GM19468 (cell line): ENCODE results near the gene UPF2.
"Not testable (repeated sequence)": the region's sequence is repeated elsewhere in the genome, so short reads cannot be mapped to it uniquely, and the experiment has no call there.

ENCODE experiments used
- ATAC-seq: cut with Tn5 transposase; IDR thresholded peaks from one replicate; pipeline ENCODE4 v1.9.1; 2021; ENCODE audit warnings: mild to moderate bottlenecking, moderate library complexity, moderate number of reproducible peaks; ENCODE audit not compliant: unreplicated experiment; ENCODE audit errors: extremely low read depth

Gene UPF2

GRCh38 chr10:11909618-11910017, 133.0 kb downstream of the UPF2 start:
- ATAC-seq: no peak

- ATAC-seq: no peak
These were observed 133.6 kb downstream of the UPF2 start for GRCh38 chr10:11908991-11909390.

- no peak for ATAC-seq
These were observed 134.1 kb downstream of the UPF2 start for GRCh38 chr10:11908536-11908935.

GRCh38 chr10:11907914-11908313, 134.7 kb downstream of the UPF2 start:
- no peak for ATAC-seq

- no peak for ATAC-seq
These were observed 135.9 kb downstream of the UPF2 start for GRCh38 chr10:11906714-11907113.

GRCh38 chr10:11902646-11903045, 140.0 kb downstream of the UPF2 start:
- ATAC-seq: no peak

- no peak for ATAC-seq
These were observed 140.7 kb downstream of the UPF2 start for GRCh38 chr10:11901833-11902475.

GRCh38 chr10:11901454-11901832, 141.2 kb downstream of the UPF2 start:
- ATAC-seq: no peak

GRCh38 chr10:11901036-11901301, 141.6 kb downstream of the UPF2 start:
- no peak for ATAC-seq

GRCh38 chr10:11899067-11899876, 143.3 kb downstream of the UPF2 start:
- no peak for ATAC-seq

GRCh38 chr10:11898372-11899066, 144.1 kb downstream of the UPF2 start:
- ATAC-seq: no peak

- ATAC-seq: no peak
These were observed 144.6 kb downstream of the UPF2 start for GRCh38 chr10:11898033-11898371.

GRCh38 chr10:11896549-11897200, 145.9 kb downstream of the UPF2 start:
- ATAC-seq: no peak

GRCh38 chr10:11895598-11895997, 147.0 kb downstream of the UPF2 start:
- no peak for ATAC-seq

GRCh38 chr10:11895108-11895466, 147.5 kb downstream of the UPF2 start:
- ATAC-seq: no peak

- no peak for ATAC-seq
These were observed 148.1 kb downstream of the UPF2 start for GRCh38 chr10:11894381-11895107.

- no peak for ATAC-seq
These were observed 148.8 kb downstream of the UPF2 start for GRCh38 chr10:11893749-11894278.

- ATAC-seq: no peak
These were observed 150.7 kb downstream of the UPF2 start for GRCh38 chr10:11891776-11892486.

GRCh38 chr10:11889263-11889662, 153.3 kb downstream of the UPF2 start:
- ATAC-seq: not testable (repeated sequence)
